Neural progenitor cell (in vitro differentiated cells): ENCODE data around the gene MCUB. TPM values are rescaled to one million over a fixed set of nuclear protein-coding genes. Genes with fewer than 3 reads are reported as not detected.

Experiments
- DNase-seq: peaks from one replicate; pipeline ENCODE4 v3.0.0-alpha.2; 2016; ENCODE audit warnings: low spot score
- H2AFZ ChIP-seq: fragments of 200-600 bp; sonication (generic); replicated peaks from 2 replicates; pipeline ENCODE4 v1.6.1; 2016; ENCODE audit warnings: antibody characterized with exemption
- H3F3A ChIP-seq: fragments of 200-600 bp; sonication (generic); 2 replicates; pipeline ENCODE4 v1.6.1; 2016; ENCODE audit warnings: antibody characterized with exemption, low read depth
- H3K27ac ChIP-seq: fragments of 200-600 bp; sonication (generic); 2 replicates; pipeline ENCODE4 v1.5.1; 2016; ENCODE audit warnings: mild to moderate bottlenecking
- H3K27me3 ChIP-seq: fragments of 200-600 bp; sonication (generic); 2 replicates; pipeline ENCODE4 v1.6.1; 2016; ENCODE audit warnings: mild to moderate bottlenecking, moderate library complexity
- H3K36me3 ChIP-seq: fragments of 200-600 bp; sonication (generic); 2 replicates; pipeline ENCODE4 v1.5.1; 2016
- H3K4me1 ChIP-seq: fragments of 200-600 bp; sonication (generic); 2 replicates; pipeline ENCODE4 v1.6.1; 2016; ENCODE audit warnings: mixed run types
- H3K4me2 ChIP-seq: fragments of 200-600 bp; sonication (generic); 2 replicates; pipeline ENCODE4 v1.6.1; 2016
- H3K4me3 ChIP-seq: fragments of 200-600 bp; sonication (generic); 2 replicates; pipeline ENCODE4 v1.5.1; 2016
- H3K79me2 ChIP-seq: fragments of 200-600 bp; sonication (generic); 2 replicates; pipeline ENCODE4 v1.6.1; 2016; ENCODE audit warnings: low read depth
- H3K9ac ChIP-seq: fragments of 200-600 bp; sonication (generic); 2 replicates; pipeline ENCODE4 v1.6.1; 2016
- H3K9me3 ChIP-seq: fragments of 200-600 bp; sonication (generic); 2 replicates; pipeline ENCODE4 v1.5.1; 2016; ENCODE audit warnings: low read depth
- H4K20me1 ChIP-seq: fragments of 200-600 bp; sonication (generic); 2 replicates; pipeline ENCODE4 v1.6.1; 2016; ENCODE audit warnings: low read depth
- H3K27ac Mint-ChIP-seq: 3 replicates; pipeline ENCODE4 v1.8.0; 2021; ENCODE audit warnings: mixed read lengths
- H3K27me3 Mint-ChIP-seq: 2 replicates; pipeline ENCODE4 v1.8.0; 2022; ENCODE audit warnings: low read depth, mild to moderate bottlenecking, inconsistent platforms, moderate library complexity, mixed read lengths; ENCODE audit not compliant: insufficient read depth
- H3K36me3 Mint-ChIP-seq: 3 replicates; pipeline ENCODE4 v1.8.0; 2021; ENCODE audit warnings: mixed read lengths
- H3K4me1 Mint-ChIP-seq: 3 replicates; pipeline ENCODE4 v1.8.0; 2021; ENCODE audit warnings: mixed read lengths
- H3K4me3 Mint-ChIP-seq: 3 replicates; pipeline ENCODE4 v1.8.0; 2021; ENCODE audit warnings: mild to moderate bottlenecking, moderate library complexity, mixed read lengths
- H3K9me3 Mint-ChIP-seq: 3 replicates; pipeline ENCODE4 v1.8.0; 2020; ENCODE audit warnings: mixed read lengths
- CTCF ChIP-seq: fragments of 200-600 bp; sonication (generic); IDR thresholded peaks from 2 replicates; pipeline ENCODE4 v1.5.1; 2017; ENCODE audit warnings: antibody characterized with exemption, mild to moderate bottlenecking
- EZH2 ChIP-seq: fragments of 200-600 bp; sonication (generic); IDR thresholded peaks from 2 replicates; pipeline ENCODE4 v1.6.1; 2017; ENCODE audit warnings: antibody characterized with exemption, mild to moderate bottlenecking, moderate library complexity
- EZH2phosphoT487 ChIP-seq: fragments of 200-600 bp; sonication (generic); IDR thresholded peaks from 2 replicates; pipeline ENCODE4 v1.6.1; 2017; ENCODE audit warnings: antibody characterized with exemption
- total RNA-seq: library from RNA; depleted of rRNA; stranded (reverse); fragments of >200 nt; gene quantifications from 2 replicates; pipeline ENCODE4 v1.2.3, GENCODE V29; 2015; ENCODE audit warnings: low replicate concordance

MCUB gene
- total RNA-seq, 1 donor from 2014 or later, result 30.5 TPM

DNA sequence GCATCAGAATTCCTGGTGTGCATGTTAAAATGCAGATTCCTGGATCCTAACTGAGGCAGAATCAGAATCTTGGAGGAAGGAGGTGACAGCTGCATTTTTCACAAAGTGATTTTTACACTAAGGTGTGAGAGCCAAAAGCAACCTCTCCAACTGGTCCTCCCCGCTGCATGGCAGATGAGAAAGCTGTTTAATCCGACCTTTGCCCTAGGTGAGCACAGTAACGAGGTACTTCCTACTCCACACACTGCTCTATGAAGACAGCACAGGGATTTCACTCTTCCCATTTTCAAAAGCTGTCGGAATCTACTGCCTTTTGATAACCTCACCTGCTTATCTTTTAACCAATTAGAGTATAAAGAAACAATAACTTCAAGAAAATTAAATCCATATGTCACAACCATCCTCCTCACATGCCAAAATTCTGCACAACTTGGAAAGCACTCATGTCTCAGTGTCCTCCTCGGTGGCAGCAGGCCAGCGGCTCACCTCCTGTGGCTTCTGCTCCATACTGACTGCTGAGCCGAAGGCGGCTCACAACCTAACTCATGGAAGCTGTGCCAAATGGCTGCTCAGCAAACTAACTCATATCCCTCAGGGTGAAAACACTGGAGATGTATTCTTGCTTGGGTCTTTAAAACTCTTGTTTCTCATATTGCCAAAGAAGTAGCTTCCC, 139.6 kb downstream of the MCUB start:
- peaks cover 10% of the 10 kb centered on the region for H3K27me3 Mint-ChIP-seq
- DNase-seq, result no peak
- H3K36me3 Mint-ChIP-seq, result peaks cover 25% of the 10 kb centered on the region
- Histone ChIP-seq H3K36me3 (no peaks in the 10 kb centered on the region), H3K9ac (no peak overlapping the region), H3K9me3 (no peaks in the 10 kb centered on the region), H2AFZ (no peak overlapping the region), H3K4me1 (peaks cover 17% of the 10 kb centered on the region), H3K4me3 (no peak overlapping the region), H3K79me2 (peaks cover 48% of the 10 kb centered on the region), H3F3A (peaks cover 15% of the 10 kb centered on the region), H3K4me2 (no peak overlapping the region), H4K20me1 (no peaks in the 10 kb centered on the region), H3K27me3 (no peaks in the 10 kb centered on the region), H3K27ac (no peak overlapping the region)
- no peak overlapping the region for H3K27ac Mint-ChIP-seq
- H3K4me3 Mint-ChIP-seq, result no peak overlapping the region
- TF ChIP-seq EZH2, result no peak
- no peaks in the 10 kb centered on the region for H3K9me3 Mint-ChIP-seq
- H3K4me1 Mint-ChIP-seq, result peaks cover 25% of the 10 kb centered on the region

GRCh38 chr4:109701566-109702410, 141.7 kb downstream of the MCUB start:
- Histone ChIP-seq H3K27me3 (no peaks in the 10 kb centered on the region), H3K79me2 (peaks cover 48% of the 10 kb centered on the region), H4K20me1 (no peaks in the 10 kb centered on the region), H3K4me3 (peak overlapping the region; percentile 79), H3K36me3 (no peaks in the 10 kb centered on the region), H3K9ac (peak overlapping the region; percentile 62), H3K27ac (peak overlapping the region; percentile 80), H3K9me3 (no peaks in the 10 kb centered on the region), H3K4me2 (peak overlapping the region; percentile 81), H2AFZ (peak overlapping the region; percentile 48), H3K4me1 (peaks cover 17% of the 10 kb centered on the region), H3F3A (peaks cover 15% of the 10 kb centered on the region)
- peak overlapping the region; percentile 94 for H3K4me3 Mint-ChIP-seq
- TF ChIP-seq EZH2phosphoT487, result no peak
- TF ChIP-seq EZH2, result no peak
- TF ChIP-seq CTCF, result no peak
- peaks cover 25% of the 10 kb centered on the region for H3K4me1 Mint-ChIP-seq
- H3K9me3 Mint-ChIP-seq, result no peaks in the 10 kb centered on the region
- peak overlapping the region; percentile 82 for H3K27ac Mint-ChIP-seq
- peaks cover 10% of the 10 kb centered on the region for H3K27me3 Mint-ChIP-seq
- DNase-seq, result peak; percentile 10
- H3K36me3 Mint-ChIP-seq, result peaks cover 22% of the 10 kb centered on the region

DNA sequence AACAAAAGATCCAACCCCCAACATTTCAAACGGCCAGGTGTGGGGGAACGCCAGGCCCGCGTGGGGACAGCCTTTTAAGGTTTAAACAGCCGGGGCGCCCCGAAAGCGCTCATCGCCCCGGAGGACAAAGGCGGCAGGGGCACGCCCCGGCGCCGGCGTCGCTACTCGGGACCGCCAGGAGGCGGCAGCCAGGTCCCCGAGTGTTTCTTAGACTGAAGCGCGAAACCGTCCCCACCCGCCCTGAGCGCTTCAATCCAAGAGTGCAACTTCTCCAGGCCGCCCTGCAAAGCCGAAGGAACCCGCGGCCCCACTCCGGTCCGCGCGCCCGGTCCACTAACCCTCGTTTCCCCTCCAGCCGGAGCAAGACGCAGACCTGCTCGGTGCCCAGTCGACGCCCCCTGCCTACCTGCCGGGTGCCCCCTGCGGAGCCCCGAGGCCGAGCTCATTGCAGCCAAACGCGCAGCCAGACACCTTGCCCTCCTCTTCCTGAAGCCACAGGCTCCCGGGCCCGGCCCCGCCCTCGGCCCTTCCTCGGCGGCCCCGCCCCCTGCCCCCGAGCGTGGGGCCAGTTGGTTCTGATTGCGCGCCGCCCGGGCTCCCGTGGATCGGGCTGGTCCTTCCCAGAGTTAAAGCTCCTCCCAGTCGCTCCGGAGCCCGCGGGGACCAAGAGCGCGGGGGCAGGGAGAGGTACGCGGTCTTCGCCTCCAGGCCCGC, 143.1 kb downstream of the MCUB start, which contains the start of gene CASP6:
TSS of gene CASP6 (minus strand) at position 496 of the 714 bp plus-strand sequence. CDS start at position 446, 50 bp downstream.
- H3K36me3 Mint-ChIP-seq, result peaks cover 13% of the 10 kb centered on the region
- H2AFZ ChIP-seq, result peak within 1 kb of the TSS; percentile 86
- H3K9ac ChIP-seq, result peak within 1 kb of the TSS; percentile 62
- H3K27ac ChIP-seq, result peak within 1 kb of the TSS; percentile 80
- no peaks in the 10 kb centered on the region for H3K9me3 Mint-ChIP-seq
- TF ChIP-seq CTCF, result peak; percentile 74
- TF ChIP-seq EZH2, result no peak
- H3F3A ChIP-seq, result peaks cover 15% of the 10 kb centered on the region
- DNase-seq, result peak; percentile 91
- no peaks in the 10 kb centered on the region for H4K20me1 ChIP-seq
- peak within 1 kb of the TSS; percentile 82 for H3K27ac Mint-ChIP-seq
- H3K4me1 ChIP-seq, result peaks cover 17% of the 10 kb centered on the region
- H3K4me3 Mint-ChIP-seq, result peak within 1 kb of the TSS; percentile 94
- H3K4me3 ChIP-seq, result peak within 1 kb of the TSS; percentile 79
- H3K36me3 ChIP-seq, result no peaks in the 10 kb centered on the region
- H3K27me3 ChIP-seq, result no peaks in the 10 kb centered on the region
- H3K27me3 Mint-ChIP-seq, result peaks cover 10% of the 10 kb centered on the region
- H3K4me1 Mint-ChIP-seq, result peaks cover 25% of the 10 kb centered on the region
- H3K4me2 ChIP-seq, result peak within 1 kb of the TSS; percentile 81
- peaks cover 43% of the 10 kb centered on the region for H3K79me2 ChIP-seq
- H3K9me3 ChIP-seq, result no peaks in the 10 kb centered on the region
